HepG2 (cell line): ENCODE measurements around the gene VPS9D1. TPM values are rescaled to one million over a fixed set of nuclear protein-coding genes. Genes with fewer than 3 reads are reported as not detected.
A peak's percentile ranks its signal among the peaks of the same experiment; 100 is the strongest.

Experiments
- ARNT2 ChIP-seq: sonication (generic); formaldehyde crosslinking; IDR thresholded peaks from 2 replicates; pipeline ENCODE4 v1.8.0; 2022; ENCODE audit warnings: mild to moderate bottlenecking, low read depth, missing genetic modification reagents, moderate library complexity
- BRCA1 ChIP-seq: sonication (generic); formaldehyde crosslinking; IDR thresholded peaks from 2 replicates; pipeline ENCODE4 v1.4.0; 2020; ENCODE audit warnings: missing genetic modification reagents
- FOXK1 ChIP-seq: sonication (generic); formaldehyde crosslinking; IDR thresholded peaks from 2 replicates; pipeline ENCODE4 v1.4.0; 2020; ENCODE audit warnings: low read depth, missing genetic modification reagents, borderline replicate concordance
- FOXM1 ChIP-seq: sonication (generic); formaldehyde crosslinking; IDR thresholded peaks from 2 replicates; pipeline ENCODE4 v1.5.0; 2020; ENCODE audit warnings: missing genetic modification reagents
- GTF3A ChIP-seq: sonication (generic); formaldehyde crosslinking; conservative IDR thresholded peaks from 2 replicates; pipeline ENCODE4 v1.4.0; 2020; ENCODE audit warnings: mild to moderate bottlenecking, missing genetic modification reagents
- HNF4G ChIP-seq, 2 experiments: sonication (generic) in 1 of 2; formaldehyde crosslinking in 1 of 2; IDR thresholded peaks; 2 replicates each; pipeline versions ENCODE4 v1.4.0 to v1.6.1; 2011 to 2020; ENCODE audit warnings: borderline replicate concordance in 2 of 2, low read depth in 2 of 2, mild to moderate bottlenecking in 2 of 2, low read length in 1 of 2, missing genetic modification reagents in 1 of 2, moderate library complexity in 1 of 2
- MTA3 ChIP-seq: sonication (generic); formaldehyde crosslinking; IDR thresholded peaks from 2 replicates; pipeline ENCODE4 v1.4.0; 2020; ENCODE audit warnings: missing genetic modification reagents
- NBN ChIP-seq: fragments of 450-650 bp; conservative IDR thresholded peaks from 2 replicates; pipeline ENCODE4 v1.6.1; 2017
- NCOA1 ChIP-seq: sonication (generic); formaldehyde crosslinking; IDR thresholded peaks from 2 replicates; pipeline ENCODE4 v1.9.0; 2021; ENCODE audit warnings: missing genetic modification reagents
- NFKBIZ ChIP-seq: IDR thresholded peaks from 2 replicates; pipeline ENCODE4 v1.6.1; 2018; ENCODE audit warnings: missing genetic modification reagents, missing compliant biosample characterization
- RXRA ChIP-seq: sonication (generic); formaldehyde crosslinking; IDR thresholded peaks from 2 replicates; pipeline ENCODE4 v1.5.1; 2020; ENCODE audit warnings: missing genetic modification reagents
- SIN3B ChIP-seq: fragments of 150-350 bp; IDR thresholded peaks from 2 replicates; pipeline ENCODE4 v1.6.1; 2014; ENCODE audit warnings: low read length
- SPEN ChIP-seq: sonication (generic); formaldehyde crosslinking; IDR thresholded peaks from 2 replicates; pipeline ENCODE4 v1.5.1; 2020; ENCODE audit warnings: low read depth, mild to moderate bottlenecking, missing genetic modification reagents
- SRSF4 ChIP-seq: fragments of 200-400 bp; formaldehyde crosslinking; IDR thresholded peaks from one replicate; pipeline ENCODE4 v1.6.1; 2018; ENCODE audit warnings: mild to moderate bottlenecking, low read depth, low read length, moderate library complexity; ENCODE audit not compliant: poor library complexity, severe bottlenecking
- TAF1 ChIP-seq: sonication (generic); formaldehyde crosslinking; IDR thresholded peaks from 2 replicates; pipeline ENCODE4 v1.4.0; 2020; ENCODE audit warnings: missing genetic modification reagents
- TGIF2 ChIP-seq: IDR thresholded peaks from 2 replicates; pipeline ENCODE4 v1.6.1; 2016; ENCODE audit warnings: control low read depth, missing compliant biosample characterization
- ZHX2 ChIP-seq, 2 experiments: sonication (generic) in 1 of 2; formaldehyde crosslinking in 1 of 2; IDR thresholded peaks; 2 replicates each; pipeline versions ENCODE4 v1.6.1 to v1.9.0; 2014 to 2022; ENCODE audit warnings: antibody characterized with exemption in 1 of 2, borderline replicate concordance in 1 of 2, inconsistent platforms in 1 of 2, low read depth in 1 of 2, missing genetic modification reagents in 1 of 2
- ZNF598 ChIP-seq: sonication (generic); formaldehyde crosslinking; IDR thresholded peaks from 2 replicates; pipeline ENCODE4 v1.5.1; 2020; ENCODE audit warnings: mild to moderate bottlenecking, missing genetic modification reagents, borderline replicate concordance
- ZNF672 ChIP-seq: sonication (generic); formaldehyde crosslinking; IDR thresholded peaks from 2 replicates; pipeline ENCODE4 v1.8.1; 2022; ENCODE audit warnings: missing genetic modification reagents
- polyA plus RNA-seq, 8 experiments: library from polyadenylated mRNA; depleted of rRNA in 3 of 8; stranded (reverse) in 7 of 8; unstranded in 1 of 8; fragments of >200 nt; fragmentation: Illumina TruSeq in 4 of 8; extraction: Trizol in 4 of 8; gene quantifications; 2 replicates each; pipeline versions ENCODE4 v1.2.1 to v1.2.3, GENCODE V29; 2011 to 2016; ENCODE audit warnings: low read depth in 4 of 8, missing spikeins in 1 of 8, mixed read lengths in 1 of 8; ENCODE audit not compliant: insufficient read depth in 1 of 8
- total RNA-seq, 5 experiments: library from RNA; depleted of rRNA; stranded (reverse); fragments of >200 nt; fragmentation: Illumina TruSeq; extraction: Trizol; gene quantifications; 2 replicates each; pipeline ENCODE4 v1.2.3, GENCODE V29; 2016; ENCODE audit warnings: low read depth in 1 of 5
- TF ChIP-seq, protein P1 (sequence below): sonication (generic); formaldehyde crosslinking; IDR thresholded peaks from 2 replicates; pipeline ENCODE4 v1.8.0; 2022; ENCODE audit warnings: mild to moderate bottlenecking, missing genetic modification reagents

VPS9D1 gene
- total and polyA plus RNA-seq, 2 of the 13 experiments (the other 11 are each of a cell fraction or from before 2014, with no cell fraction given) = 10.1 to 13.2 TPM

DNA sequence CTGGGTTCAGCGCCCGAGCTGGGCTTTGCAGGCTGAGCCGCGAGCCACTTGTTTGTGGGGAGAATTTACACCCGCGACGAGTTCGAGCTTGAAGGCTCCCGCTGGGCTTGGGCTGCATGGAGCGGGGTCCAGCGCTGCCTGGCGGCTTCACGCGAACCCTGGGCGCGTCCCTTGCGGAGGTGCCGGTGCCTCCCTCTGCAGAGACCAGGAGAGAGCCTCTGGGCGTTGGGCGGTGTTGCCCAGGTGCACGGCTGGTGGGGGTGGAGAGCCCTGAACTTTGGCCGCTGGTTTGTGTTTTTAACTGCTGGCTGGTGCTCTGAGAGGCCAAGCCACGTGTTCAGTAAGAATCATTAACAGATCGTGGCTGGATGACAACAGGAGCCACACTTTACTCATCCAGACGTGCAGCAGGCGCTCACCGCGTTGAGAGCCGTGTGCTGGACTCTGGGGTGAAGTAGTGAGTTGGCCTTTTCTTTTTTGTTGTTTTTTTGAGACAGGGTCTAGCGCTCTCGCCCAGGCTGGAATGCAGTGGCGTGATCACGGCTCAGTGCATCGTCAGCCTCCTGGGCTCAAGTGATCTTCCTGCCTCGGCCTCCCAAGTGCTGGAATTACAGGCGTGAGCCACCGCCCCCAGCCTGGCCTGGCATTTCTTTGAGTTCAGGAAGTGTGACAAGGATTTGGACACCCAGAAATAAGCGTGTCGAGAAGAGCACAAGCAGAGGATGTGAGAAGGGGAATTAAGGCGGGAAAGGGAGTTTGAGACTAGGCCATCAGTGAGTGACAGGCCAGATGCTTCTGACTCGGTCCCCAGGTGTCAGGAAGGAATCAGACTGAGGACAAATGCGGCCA, 33.4 kb downstream of the VPS9D1 start (continued):
- TF ChIP-seq GTF3A (CRISPR knock-in tag) = peak; percentile 96
- peak; percentile 80 for TF ChIP-seq ZHX2 (IDR thresholded peaks at IDR 0.05; ENCODE audit: low read depth)
- TF ChIP-seq ZHX2 (CRISPR knock-in tag; IDR thresholded peaks at IDR 0.05; ENCODE audit: borderline replicate concordance) = peak; percentile 88
- peak; percentile 97 for TF ChIP-seq NFKBIZ (CRISPR knock-in tag)
- peak; percentile 28; the same call in 1 of the 2 replicates for TF ChIP-seq NCOA1 (CRISPR knock-in tag)
- peak; percentile 99 for TF ChIP-seq ZNF598 (CRISPR knock-in tag)
- no peak for TF ChIP-seq MTA3
- TF ChIP-seq SPEN (CRISPR knock-in tag) = peak; percentile 99
- peak; percentile 93 for TF ChIP-seq ARNT2 (CRISPR knock-in tag)
- TF ChIP-seq HNF4G (IDR thresholded peaks at IDR 0.05; ENCODE audit: borderline replicate concordance, low read depth, low read length) = peak; percentile 99
- peak; percentile 96; the same call in 1 of the 2 replicates for TF ChIP-seq HNF4G (CRISPR knock-in tag; IDR thresholded peaks at IDR 0.05; ENCODE audit: borderline replicate concordance, low read depth)
- TF ChIP-seq FOXK1 (CRISPR knock-in tag) = peak; percentile 98
- no peak for TF ChIP-seq NBN
- TF ChIP-seq RXRA (CRISPR knock-in tag) = peak; percentile 93
- TF ChIP-seq, protein P1, sequence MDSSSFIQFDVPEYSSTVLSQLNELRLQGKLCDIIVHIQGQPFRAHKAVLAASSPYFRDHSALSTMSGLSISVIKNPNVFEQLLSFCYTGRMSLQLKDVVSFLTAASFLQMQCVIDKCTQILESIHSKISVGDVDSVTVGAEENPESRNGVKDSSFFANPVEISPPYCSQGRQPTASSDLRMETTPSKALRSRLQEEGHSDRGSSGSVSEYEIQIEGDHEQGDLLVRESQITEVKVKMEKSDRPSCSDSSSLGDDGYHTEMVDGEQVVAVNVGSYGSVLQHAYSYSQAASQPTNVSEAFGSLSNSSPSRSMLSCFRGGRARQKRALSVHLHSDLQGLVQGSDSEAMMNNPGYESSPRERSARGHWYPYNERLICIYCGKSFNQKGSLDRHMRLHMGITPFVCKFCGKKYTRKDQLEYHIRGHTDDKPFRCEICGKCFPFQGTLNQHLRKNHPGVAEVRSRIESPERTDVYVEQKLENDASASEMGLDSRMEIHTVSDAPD (CRISPR knock-in tag) = peak; percentile 96
- peak; percentile 99 for TF ChIP-seq BRCA1 (CRISPR knock-in tag)
- no peak for TF ChIP-seq SRSF4
- peak; percentile 93 for TF ChIP-seq TGIF2 (CRISPR knock-in tag)
- peak; percentile 81; the same call in 1 of the 2 replicates for TF ChIP-seq TAF1
- TF ChIP-seq SIN3B = no peak
- no peak for TF ChIP-seq ZNF672 (CRISPR knock-in tag)
- peak; percentile 87 for TF ChIP-seq FOXM1 (CRISPR knock-in tag)
